NCI-H1930 (cell line): Measurements from ENCODE around the gene HMGCS2.
"Not testable (repeated sequence)": the region's sequence is repeated elsewhere in the genome, so short reads cannot be mapped to it uniquely, and the experiment has no call there.

Source experiments
- DNase-seq, 2 experiments: peaks; one replicate each; lab custom pipeline; 2025; lab: John Stamatoyannopoulos, UW

HMGCS2 gene

DNA sequence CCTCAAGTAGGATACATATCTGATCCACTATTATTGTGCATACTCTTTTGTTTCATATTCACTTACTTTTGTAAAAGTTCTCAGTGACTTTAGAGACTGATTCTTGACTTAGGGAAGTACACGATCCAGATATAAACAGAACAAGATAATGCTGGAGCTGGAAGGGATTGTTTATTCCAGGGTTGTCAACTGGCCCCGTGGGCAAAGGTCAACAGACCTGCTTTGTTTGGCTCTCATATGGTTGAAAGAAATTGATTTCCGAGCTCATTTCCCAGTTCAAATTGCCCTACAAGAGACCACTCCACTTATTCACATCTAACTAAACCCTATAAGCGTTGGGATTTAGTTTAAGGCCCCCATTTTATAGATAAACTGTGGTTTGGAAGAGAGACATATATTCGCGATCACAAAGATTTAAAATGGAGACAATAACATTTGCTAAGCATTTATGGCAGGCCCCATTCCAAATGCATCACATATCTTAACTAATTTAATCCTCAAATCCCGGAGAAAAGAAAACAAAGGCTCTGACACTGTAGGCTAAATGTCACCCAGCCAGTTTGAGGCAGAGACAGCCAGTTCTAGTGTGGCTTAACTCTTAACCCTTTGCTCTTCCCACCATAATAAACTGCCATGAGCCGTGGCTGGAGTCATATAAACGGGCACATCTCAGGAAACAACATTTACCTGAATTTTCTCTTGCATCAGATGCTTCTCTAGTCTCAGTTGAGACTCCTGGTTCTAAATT is 21.9 kb upstream of the HMGCS2 start:
- DNase-seq = no peak

DNA sequence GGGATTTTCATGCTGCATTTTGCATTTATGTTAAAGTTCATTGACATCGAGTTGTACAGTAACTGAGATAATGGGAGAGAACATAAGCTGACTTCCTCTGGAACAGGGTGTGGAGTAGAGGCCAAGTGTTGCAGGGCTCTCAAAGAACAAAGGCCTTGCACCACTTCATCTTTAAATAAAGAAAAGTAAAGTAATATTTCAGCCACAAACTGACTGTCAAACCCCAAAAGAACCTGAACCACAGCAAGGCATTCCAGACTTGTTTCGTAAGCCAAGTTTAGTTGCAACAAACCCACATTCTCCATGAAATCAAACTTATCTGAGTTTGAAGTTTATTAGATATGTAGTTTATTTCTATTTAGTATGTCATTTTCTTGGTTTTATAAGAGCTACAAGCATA is 19.1 kb upstream of the HMGCS2 start:
- no peak for DNase-seq

DNA sequence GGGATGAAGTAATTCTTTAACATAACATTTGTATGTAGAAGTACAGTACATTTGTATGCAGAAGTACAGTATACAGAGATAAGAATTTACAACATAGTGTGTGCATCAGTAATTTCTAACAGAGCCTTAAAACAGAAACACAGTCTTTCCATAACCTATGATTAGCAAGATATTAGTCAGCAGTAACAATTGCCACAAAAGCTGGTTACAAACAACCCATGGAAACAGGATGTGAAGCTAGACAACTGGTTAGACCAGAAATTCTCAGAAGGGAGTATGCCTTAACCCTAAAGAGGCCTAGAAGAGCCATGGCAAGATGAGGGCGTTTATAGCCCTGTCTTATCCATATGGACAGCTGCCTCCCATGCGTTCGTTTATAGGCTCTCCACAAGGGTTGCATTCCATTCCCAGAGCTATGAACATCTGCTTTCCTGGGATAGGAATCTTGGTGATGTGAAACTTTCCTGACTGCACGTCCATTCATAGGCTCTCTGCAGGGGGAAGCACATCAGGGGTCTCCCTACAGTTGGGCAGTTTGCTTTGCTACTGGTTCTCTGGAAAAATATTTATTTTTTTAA is 17.9 kb upstream of the HMGCS2 start:
- DNase-seq = not testable (repeated sequence)

DNA sequence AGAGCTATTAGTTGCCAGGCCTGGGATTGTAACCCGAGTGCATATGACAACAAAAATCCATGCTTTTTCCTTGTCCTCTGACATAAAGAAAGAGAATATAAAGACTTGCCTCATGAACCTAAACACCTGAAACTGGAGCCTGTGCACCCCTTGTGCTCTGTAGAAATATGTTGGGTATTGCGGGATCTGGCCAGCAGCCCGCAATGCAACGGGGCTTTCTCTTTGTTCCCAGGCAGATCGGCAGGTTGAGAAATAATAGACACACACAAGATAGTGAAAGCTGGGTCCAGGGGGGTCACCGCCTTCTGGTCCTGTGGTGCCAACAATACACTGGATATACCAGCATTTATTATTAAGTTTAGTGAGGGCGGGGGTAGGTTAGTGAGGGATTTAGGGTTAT is 17.3 kb upstream of the HMGCS2 start:
- not testable (repeated sequence) for DNase-seq

DNA sequence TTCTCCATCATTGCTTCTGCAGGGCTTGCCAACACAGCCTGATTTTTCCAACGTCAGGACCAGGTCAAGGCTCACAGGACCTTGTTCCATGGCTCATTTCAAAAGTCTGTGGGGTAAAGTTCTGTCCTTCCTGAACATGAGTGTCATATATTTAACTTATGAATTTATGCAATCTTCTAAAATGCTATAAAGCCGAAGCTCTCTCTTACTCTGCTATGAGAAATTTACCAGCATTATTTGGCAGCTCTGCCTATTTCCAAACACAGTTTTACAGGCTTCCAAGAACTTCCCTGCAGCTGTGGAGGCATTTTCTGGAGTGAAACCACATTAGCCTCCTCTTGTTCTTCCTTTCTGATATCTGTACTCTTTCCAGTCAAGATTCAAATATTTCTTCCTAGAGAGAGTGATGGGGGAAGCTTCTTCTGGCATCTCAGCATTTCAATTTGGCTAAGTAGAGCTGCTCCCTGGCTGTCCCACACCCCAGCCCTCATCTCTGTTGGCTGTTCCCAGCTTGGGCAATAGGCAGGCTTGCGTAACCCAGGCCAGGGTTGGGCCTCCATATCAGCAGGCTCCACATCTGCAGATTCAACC is 15.6 kb upstream of the HMGCS2 start:
- no peak for DNase-seq

- DNase-seq = no peak
These were observed 14.9 kb upstream of the HMGCS2 start for GRCh38 chr1:119783354-119784185.

DNA sequence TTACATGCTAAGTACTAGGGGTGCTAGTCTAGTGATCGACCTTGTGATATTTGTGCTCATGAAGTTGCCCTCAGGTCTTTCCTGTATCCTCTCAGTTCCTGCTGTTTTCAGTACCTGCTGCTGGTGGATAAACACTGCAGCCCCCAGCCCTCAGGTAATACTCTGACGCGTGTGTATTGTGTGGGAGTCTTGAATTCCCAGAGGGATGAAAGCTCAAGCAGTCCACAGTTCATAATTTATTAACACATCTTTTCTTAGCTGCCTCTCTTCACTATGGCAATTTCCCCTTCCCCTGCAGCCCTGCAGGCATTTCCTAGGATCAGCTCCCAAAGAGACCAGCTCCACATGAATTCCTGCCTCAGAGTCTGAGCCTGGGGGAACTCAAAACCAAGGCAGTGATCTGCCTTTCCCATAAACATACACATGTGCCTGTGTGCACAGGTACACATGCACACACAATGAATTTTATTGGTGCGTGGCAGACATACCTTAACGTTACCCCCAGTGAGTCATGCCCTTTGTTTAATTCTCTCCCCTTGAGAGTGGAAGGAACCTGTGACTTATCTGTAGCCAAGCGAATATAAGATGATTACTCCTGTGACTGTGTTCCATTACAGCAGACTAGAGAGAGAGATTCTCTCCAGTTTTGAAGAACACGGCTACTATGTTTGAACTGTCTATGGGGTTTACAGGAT is 14.1 kb upstream of the HMGCS2 start:
- DNase-seq = no peak

- DNase-seq = no peak
These were observed 12.9 kb upstream of the HMGCS2 start for GRCh38 chr1:119781434-119782210.

DNA sequence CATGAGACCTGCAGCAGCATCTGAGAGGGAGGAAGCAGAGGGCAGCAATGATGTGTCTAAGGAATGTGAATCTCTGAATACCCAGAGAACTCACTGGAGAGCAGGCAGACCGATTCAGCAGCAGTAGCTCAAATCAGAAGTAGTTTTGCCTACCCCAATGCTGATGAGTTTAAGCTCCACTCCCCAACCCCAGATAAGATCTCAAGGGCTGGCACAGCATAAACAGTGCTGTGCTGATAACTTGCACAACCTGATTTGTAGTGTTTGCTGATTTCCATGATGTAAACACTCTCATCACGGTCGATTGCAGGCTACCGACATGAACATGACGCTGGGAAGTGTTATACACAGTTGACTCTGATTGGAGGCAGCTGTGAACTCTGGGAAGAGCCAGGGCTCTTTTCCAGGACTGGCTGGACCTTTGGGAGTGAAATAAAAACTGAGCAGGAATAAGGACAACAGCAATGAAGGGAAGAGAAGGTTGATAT is 11.2 kb upstream of the HMGCS2 start:
- DNase-seq = no peak

DNA sequence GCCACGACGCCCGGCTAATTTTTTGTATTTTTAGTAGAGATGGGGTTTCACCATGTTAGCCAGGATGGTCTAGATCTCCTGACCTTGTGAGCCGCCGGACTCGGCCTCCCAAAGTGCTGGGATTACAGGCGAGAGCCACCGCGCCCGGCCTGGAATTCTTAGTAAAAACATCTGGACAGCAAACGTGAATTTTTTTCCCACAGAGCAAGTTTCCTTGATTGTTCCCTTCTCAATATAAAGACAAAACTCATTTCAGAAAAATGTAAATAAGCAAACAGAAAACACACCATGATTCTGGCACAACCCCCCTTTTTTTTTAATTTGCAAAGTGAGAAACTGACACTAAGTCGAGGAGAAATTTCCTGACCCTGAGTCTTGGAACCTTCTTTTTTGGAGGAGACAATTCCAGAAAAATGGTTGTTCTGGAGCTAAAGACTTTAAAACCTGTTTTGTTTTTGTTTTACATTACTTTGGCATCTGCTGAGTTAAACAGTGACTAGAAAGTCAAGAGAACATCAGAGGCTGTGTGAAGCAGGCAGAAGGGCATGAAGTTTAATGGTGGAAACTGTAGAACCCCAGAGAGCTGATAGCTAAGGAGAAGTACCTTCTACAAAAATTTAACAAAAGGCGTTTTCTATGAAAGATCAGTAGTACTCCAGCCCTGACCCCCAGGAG is 10.3 kb upstream of the HMGCS2 start:
- no peak for DNase-seq

- DNase-seq = no peak
These were observed 9.7 kb upstream of the HMGCS2 start for GRCh38 chr1:119778359-119778758.

DNA sequence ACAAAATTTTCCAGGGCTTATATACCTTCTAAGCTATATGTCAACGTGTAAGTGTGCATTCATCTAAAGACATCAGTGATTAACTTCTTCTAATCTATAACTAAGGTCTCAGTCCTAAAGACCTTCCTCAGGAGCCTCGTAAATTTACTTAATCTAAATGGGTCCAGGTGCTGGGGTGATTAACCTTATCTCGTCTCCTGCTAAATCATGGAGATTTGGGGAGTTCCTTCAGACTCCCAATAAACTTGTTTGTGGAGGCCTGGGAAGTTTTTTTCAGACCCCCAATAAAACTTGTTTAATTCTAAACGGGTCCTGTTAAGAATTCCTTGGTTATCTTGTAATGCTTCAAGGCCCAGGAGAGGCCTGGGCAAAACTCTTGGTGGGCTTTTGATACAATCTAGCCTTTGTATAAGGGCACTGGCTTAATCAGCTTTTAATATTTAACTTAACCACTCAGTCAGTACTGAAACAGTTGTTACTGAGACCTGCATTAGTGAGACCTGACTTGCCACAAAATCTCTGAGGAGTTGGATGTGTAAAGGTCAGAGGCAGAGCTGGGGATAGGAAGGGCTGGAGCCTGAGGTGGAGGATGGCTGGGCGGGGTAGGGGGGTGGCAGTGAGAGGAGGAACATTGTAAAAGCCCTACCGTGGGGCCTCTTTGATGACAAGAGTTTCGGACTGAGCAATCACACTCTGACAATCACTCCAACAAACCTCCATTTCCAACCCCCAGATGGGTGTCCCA is 6.2 kb upstream of the HMGCS2 start:
- DNase-seq = no peak

DNA sequence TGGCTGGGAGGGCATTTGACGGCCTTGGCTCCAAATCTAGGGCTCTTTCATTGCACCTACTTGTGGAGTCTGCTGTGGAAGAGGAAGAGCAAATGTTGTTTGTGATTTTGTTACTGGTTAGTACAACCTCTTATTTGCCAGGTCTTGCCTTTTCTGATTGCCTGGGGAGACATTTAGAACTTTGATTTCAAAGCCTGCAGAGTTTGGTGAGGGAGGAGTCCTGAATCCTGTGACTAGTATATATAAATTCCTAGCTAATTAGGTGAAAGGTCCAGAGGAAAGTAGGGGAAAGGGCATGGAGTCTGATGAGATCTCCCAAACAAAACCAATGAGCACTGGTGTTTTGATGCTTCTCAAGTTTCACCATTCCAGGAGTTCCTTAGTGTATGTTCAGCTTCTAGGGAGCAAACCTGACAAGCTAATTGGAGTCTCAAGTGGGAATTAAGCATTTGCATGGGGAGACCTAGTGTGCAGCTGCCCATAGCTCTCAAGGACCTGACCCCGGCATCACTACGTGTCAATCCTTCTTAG is 5.1 kb upstream of the HMGCS2 start:
- no peak for DNase-seq

GRCh38 chr1:119772298-119772697 is 3.6 kb upstream of the HMGCS2 start:
- DNase-seq = no peak

DNA sequence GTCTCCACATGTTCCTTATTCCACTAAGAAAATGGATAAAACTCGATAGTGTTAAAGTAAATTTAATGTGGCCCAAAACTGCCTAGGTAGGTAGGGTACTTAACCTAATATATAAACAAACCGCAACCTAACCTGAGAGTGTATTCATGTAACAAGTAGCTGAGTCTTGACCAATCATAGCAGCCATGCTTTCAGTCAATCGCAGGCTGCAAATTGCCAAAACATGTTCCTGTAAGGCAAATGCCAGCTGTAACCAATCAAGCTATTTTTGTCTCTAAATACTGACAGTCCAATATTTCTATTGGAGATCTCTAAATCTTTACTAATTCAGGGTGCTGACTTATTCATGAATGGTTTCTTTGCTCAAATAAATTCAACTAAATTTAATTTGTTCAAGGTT is 3.1 kb upstream of the HMGCS2 start:
- no peak for DNase-seq

DNA sequence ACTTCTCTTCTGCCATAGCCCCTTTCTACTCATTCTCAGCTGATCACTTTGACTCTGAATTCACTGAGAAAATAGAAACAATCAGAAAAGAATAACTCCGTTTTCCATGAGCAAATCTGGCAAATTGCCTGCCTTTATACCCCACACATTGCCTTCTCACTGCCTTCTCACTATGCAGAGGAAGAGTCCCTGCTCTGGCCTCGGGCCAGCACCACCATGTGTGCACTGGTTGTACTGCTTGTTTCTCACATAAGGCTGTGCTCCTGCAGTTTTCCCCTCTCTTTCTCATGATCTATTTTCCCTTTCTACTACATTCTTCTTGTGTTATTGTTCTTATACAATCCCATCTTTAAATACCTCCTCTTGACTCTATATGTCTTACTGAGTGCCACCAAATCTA is 2.3 kb upstream of the HMGCS2 start:
- no peak for DNase-seq

DNA sequence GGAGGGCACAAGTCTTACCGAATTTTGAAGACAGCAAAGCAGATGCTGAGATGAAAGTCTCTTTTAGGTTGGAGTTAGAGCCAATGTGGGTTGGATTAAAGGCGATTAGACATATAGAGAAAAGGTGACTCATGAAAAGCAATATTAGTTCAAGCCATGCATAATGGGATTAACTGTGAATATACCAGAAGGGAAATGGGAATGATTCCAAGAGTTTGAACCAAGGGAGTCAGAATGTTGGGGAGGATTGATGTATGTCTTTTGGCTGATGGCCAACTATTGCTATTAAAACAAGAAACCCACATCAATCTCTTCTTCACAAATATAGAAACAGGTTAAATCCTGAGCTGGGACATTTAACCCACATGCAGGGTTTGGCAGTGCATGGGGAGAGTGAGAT is 1.2 kb downstream of the HMGCS2 start:
- no peak for DNase-seq

- DNase-seq = no peak
These were observed 2.3 kb downstream of the HMGCS2 start for GRCh38 chr1:119766374-119766794.

GRCh38 chr1:119764220-119764619 is 4.5 kb downstream of the HMGCS2 start:
- no peak for DNase-seq

DNA sequence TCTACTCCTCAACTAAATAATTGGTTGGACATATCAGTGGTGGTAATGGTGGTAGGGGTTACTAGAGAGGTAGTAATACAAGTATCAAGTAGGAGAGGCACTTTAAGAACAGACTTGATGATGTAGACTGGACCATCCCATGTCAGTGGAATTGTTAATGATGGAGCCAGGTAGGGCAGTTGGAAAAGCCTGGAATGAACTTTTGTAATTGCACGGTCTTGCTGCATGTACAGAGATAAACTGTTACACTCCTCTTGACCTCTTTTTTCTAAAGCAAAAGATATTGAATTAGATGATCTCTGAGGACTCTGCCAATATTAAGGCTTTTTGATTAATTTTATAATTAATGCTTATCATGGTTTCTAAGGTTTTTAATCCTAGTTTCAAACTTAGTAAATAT is 5.8 kb downstream of the HMGCS2 start:
- no peak for DNase-seq
